Spleen (tissue), 7 donors: ENCODE data around the gene MUC12.
"Not testable (repeated sequence)": the region's sequence is repeated elsewhere in the genome, so short reads cannot be mapped to it uniquely, and the experiment has no call there.

Experiments
- POLR2A ChIP-seq, 3 donors: fragments of 450-650 bp; IDR thresholded peaks; one replicate each; pipeline ENCODE4 v1.5.1; 2017; ENCODE audit warnings: antibody characterized with exemption in 3 of 3, mild to moderate bottlenecking in 1 of 3
- TF ChIP-seq, protein P1 (sequence below), 11 experiments: fragments of 200-600 bp in 7 of 11; fragments of 450-650 bp in 4 of 11; sonication (generic) in 4 of 11; IDR thresholded peaks in 8 of 11; conservative IDR thresholded peaks in 3 of 11; 1 replicate in 7 of 11; 2 replicates in 4 of 11; pipeline versions ENCODE4 v1.4.0 to v1.8.0; 2016 to 2021; ENCODE audit warnings: antibody characterized with exemption in 11 of 11, inconsistent platforms in 4 of 11, mild to moderate bottlenecking in 1 of 11
- donor health status: DM: no; HTN: no; CAD: no; lungs with moderate emphysema.
- donor health status: DM: no; HTN: no; CAD: no.
- donor health status: DM: no; HTN: no; CAD: no.

DNA sequence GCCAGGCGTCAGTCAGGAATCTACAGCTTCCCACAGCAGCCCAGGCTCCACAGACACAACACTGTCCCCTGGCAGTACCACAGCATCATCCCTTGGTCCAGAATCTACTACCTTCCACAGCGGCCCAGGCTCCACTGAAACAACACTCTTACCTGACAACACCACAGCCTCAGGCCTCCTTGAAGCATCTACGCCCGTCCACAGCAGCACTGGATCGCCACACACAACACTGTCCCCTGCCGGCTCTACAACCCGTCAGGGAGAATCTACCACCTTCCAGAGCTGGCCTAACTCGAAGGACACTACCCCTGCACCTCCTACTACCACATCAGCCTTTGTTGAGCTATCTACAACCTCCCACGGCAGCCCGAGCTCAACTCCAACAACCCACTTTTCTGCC is 30.7 kb downstream of the MUC12 start:
- TF ChIP-seq POLR2A (IDR thresholded peaks at IDR 0.05): not testable (repeated sequence)
- TF ChIP-seq, protein P1, sequence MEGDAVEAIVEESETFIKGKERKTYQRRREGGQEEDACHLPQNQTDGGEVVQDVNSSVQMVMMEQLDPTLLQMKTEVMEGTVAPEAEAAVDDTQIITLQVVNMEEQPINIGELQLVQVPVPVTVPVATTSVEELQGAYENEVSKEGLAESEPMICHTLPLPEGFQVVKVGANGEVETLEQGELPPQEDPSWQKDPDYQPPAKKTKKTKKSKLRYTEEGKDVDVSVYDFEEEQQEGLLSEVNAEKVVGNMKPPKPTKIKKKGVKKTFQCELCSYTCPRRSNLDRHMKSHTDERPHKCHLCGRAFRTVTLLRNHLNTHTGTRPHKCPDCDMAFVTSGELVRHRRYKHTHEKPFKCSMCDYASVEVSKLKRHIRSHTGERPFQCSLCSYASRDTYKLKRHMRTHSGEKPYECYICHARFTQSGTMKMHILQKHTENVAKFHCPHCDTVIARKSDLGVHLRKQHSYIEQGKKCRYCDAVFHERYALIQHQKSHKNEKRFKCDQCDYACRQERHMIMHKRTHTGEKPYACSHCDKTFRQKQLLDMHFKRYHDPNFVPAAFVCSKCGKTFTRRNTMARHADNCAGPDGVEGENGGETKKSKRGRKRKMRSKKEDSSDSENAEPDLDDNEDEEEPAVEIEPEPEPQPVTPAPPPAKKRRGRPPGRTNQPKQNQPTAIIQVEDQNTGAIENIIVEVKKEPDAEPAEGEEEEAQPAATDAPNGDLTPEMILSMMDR (IDR thresholded peaks at IDR 0.05 in 8 of 11, conservative IDR thresholded peaks at IDR 0.05 in 3 of 11): not testable (repeated sequence)
